Lower leg skin (tissue), 4 donors: ENCODE data around the gene DLGAP4. TPM values are rescaled to one million over a fixed set of nuclear protein-coding genes. Genes with fewer than 3 reads are reported as not detected.

Experiments
- DNase-seq, 2 donors: peaks; one replicate each; pipeline ENCODE4 v3.0.0-alpha.2; 2019; ENCODE audit warnings: low spot score in 2 of 2
- H3K4me3 ChIP-seq: fragments of 200-600 bp; sonication (generic); 2 replicates; pipeline ENCODE4 v1.5.1; 2017; ENCODE audit warnings: mild to moderate bottlenecking, low read depth; ENCODE audit not compliant: poor library complexity, severe bottlenecking
- POLR2A ChIP-seq, 2 donors: fragments of 450-650 bp; IDR thresholded peaks; one replicate each; pipeline ENCODE4 v1.6.1; 2016 to 2017; ENCODE audit warnings: antibody characterized with exemption in 2 of 2, mild to moderate bottlenecking in 1 of 2, moderate library complexity in 1 of 2
- WGBS, 2 donors: methylation state at CpG; one replicate each; pipeline ENCODE4 v1.1.5; 2018; 5-methylcytosine and 5-hydroxymethylcytosine counted together
- intact Hi-C: fragments of 100-400 bp; cut with DNase I; formaldehyde crosslinking; loops from one replicate; pipeline ENCODE4 v1.15.0; 2023; ENCODE audit warnings: low total_unique reads
- total RNA-seq, 4 donors: library from RNA; depleted of rRNA; stranded (reverse); fragments of >200 nt; gene quantifications; one replicate each; pipeline ENCODE4 v1.1.0, GENCODE V29; 2016
- TF ChIP-seq, protein P1 (sequence below), 3 donors: fragments of 450-650 bp; IDR thresholded peaks; one replicate each; pipeline ENCODE4 v1.5.1; 2016; ENCODE audit warnings: antibody characterized with exemption in 3 of 3, mild to moderate bottlenecking in 3 of 3, moderate library complexity in 2 of 3

Gene DLGAP4
- total RNA-seq, 4 donors from 2014 or later = 75.9 to 162 (median 87.7) TPM

DNA sequence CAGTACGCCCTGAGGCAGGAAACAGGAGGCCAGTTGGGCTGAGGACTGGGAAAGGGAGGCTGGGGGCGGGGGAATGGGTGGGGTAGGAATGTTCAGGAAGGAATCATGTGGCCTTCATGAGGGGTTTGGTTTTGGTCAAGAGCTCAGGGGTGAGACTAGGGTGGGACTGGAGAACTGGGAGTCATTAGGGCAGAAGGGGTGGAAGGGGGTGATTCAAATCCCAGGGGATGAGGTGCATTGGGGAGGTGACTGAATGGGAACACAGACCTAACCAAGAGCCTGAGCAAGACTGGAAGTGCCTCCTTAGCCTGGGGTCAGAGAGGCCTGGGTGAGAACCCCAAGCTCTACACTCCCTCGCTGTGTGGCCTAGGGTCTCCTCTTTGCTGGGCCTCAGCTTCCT lies 86.8 kb downstream of the DLGAP4 start:
- TF ChIP-seq, protein P1, sequence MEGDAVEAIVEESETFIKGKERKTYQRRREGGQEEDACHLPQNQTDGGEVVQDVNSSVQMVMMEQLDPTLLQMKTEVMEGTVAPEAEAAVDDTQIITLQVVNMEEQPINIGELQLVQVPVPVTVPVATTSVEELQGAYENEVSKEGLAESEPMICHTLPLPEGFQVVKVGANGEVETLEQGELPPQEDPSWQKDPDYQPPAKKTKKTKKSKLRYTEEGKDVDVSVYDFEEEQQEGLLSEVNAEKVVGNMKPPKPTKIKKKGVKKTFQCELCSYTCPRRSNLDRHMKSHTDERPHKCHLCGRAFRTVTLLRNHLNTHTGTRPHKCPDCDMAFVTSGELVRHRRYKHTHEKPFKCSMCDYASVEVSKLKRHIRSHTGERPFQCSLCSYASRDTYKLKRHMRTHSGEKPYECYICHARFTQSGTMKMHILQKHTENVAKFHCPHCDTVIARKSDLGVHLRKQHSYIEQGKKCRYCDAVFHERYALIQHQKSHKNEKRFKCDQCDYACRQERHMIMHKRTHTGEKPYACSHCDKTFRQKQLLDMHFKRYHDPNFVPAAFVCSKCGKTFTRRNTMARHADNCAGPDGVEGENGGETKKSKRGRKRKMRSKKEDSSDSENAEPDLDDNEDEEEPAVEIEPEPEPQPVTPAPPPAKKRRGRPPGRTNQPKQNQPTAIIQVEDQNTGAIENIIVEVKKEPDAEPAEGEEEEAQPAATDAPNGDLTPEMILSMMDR (IDR thresholded peaks at IDR 0.05) = no peak
- TF ChIP-seq POLR2A (IDR thresholded peaks at IDR 0.05) = no peak
- DNase-seq = no peak
- intact Hi-C loops = no loop called here
- H3K4me3 ChIP-seq = no peak overlapping the region
- WGBS, 2 donors = 91 to 98% methylated on average over 3 of the region's 3 CpGs

- 37 to 56% methylated on average over 20 of the region's 20 CpGs for WGBS, 2 donors
- no peak overlapping the region for H3K4me3 ChIP-seq
- TF ChIP-seq, protein P1 (IDR thresholded peaks at IDR 0.05) = no peak
- TF ChIP-seq POLR2A (IDR thresholded peaks at IDR 0.05) = no peak
- intact Hi-C loops = no loop called here
- DNase-seq = peak in 1 of 2 donors; percentile 53
Measured at GRCh38 chr20:36394340-36394965, 88.3 kb downstream of the DLGAP4 start.

DNA sequence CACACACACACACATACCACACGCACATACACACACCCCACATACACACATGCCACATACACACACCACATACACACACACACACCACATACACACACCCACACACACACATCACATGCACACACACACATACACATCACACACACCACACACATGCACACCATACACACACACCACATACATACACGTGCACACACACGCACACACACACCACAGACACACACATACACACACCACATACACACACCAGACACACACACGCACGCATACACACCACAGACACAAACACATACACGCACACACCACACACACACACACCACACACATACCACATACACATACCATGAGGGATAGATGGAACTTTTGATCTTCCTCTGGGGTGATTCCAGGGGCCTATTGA lies 90.2 kb downstream of the DLGAP4 start:
- no peak overlapping the region for H3K4me3 ChIP-seq
- DNase-seq = no peak
- TF ChIP-seq, protein P1 (IDR thresholded peaks at IDR 0.05) = peak in 1 of 3 donors; percentile 50
- TF ChIP-seq POLR2A (IDR thresholded peaks at IDR 0.05) = no peak
- intact Hi-C loops = no loop called here
- WGBS, 2 donors = 64 to 72% methylated on average over 6 of the region's 6 CpGs

DNA sequence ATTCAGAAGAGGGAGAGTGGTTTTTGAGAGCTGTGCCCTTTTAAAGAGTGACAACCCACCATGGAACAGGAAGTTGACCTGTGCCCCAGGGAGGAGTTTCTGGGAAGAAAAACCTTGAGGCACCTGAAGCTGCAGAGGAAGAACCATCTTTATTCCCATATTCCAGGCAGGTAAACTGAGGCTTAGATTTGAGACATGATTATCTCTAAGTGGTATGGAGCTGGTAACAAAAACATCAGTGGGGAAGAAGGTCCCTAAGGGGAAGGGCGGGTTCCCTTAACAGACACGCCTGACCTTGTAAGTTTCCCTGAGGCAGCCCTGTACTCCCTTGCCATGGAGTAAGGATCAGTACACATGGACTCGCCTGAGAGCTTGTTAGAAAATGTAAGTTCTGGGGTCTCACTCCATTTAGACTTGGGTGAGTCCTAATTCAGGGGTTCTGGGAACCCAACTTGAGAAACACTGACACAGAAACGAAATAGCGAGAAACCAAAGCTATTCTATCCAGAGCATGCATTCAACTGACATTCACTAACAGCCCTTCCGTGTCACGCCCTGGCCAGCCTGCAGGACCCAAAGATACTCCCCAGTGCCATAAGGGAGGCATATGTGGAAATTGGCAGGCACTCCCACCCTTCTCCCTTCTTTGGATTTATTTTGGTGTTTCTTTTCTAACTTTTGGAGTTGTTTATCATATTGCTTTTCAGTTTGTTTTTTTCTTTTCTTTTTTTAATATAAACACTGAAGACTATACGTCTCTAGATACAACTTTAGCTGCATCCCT lies 90.9 kb downstream of the DLGAP4 start:
- 49 to 52% methylated on average over 8 of the region's 8 CpGs for WGBS, 2 donors
- TF ChIP-seq, protein P1 (IDR thresholded peaks at IDR 0.05) = no peak
- no peak for TF ChIP-seq POLR2A (IDR thresholded peaks at IDR 0.05)
- DNase-seq = no peak
- H3K4me3 ChIP-seq = no peak overlapping the region
- intact Hi-C loops = no loop called here

DNA sequence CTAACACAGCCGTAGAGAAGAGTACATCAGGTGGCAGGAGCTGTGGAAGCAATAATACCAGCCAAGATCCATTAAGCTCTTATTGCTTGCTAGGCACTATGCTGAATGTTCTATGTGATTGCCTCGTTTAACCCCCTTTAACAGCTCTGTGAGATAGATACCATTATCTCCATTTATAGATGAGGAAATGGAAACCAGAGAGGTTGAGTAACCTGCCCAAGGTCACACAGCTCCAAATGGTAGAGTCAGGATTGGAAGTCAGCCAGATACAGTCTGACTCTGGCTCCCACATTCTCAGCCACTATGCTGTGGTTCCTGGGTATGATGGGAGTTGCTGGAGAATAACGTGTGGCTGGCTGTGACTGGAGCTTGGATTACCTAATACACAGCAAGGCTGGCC lies 92.4 kb downstream of the DLGAP4 start:
- no peak overlapping the region for H3K4me3 ChIP-seq
- intact Hi-C loops = no loop called here
- TF ChIP-seq, protein P1 (IDR thresholded peaks at IDR 0.05) = no peak
- no peak for TF ChIP-seq POLR2A (IDR thresholded peaks at IDR 0.05)
- 60 to 71% methylated on average over 3 of the region's 3 CpGs for WGBS, 2 donors
- DNase-seq = no peak
